Activated T-helper 1 cell treated with anti-CD3 and anti-CD28 coated beads, Interleukin-12 subunit alpha, Interleukin-12 subunit beta, Interleukin-2, Interleukin-4 antibody, amounts not matched to agents 30 ng/mL and 10 ng/mL and 1 ng/mL, durations not matched to agents 14 hours and 24 hours and 36 hours (primary cell): ENCODE results near the gene TAF1. TPM values are rescaled to one million over a fixed set of nuclear protein-coding genes. Genes with fewer than 3 reads are reported as not detected.
"Not testable (repeated sequence)": the region's sequence is repeated elsewhere in the genome, so short reads cannot be mapped to it uniquely, and the experiment has no call there.

Experiments used
- DNase-seq: peaks from one replicate; pipeline ENCODE4 v3.0.0; 2021; ENCODE audit warnings: low spot score
- H3K27ac Mint-ChIP-seq: one replicate; pipeline ENCODE4 v1.8.0; 2021; ENCODE audit warnings: mild to moderate bottlenecking, mixed read lengths
- H3K27me3 Mint-ChIP-seq: one replicate; pipeline ENCODE4 v1.8.0; 2022; ENCODE audit warnings: mild to moderate bottlenecking, moderate library complexity, mixed read lengths; ENCODE audit not compliant: insufficient read depth
- H3K36me3 Mint-ChIP-seq: one replicate; pipeline ENCODE4 v1.8.0; 2021; ENCODE audit warnings: low read depth, mixed read lengths
- H3K4me1 Mint-ChIP-seq: one replicate; pipeline ENCODE4 v1.8.0; 2021; ENCODE audit warnings: low read depth, mixed read lengths
- H3K4me3 Mint-ChIP-seq: one replicate; pipeline ENCODE4 v1.8.0; 2021; ENCODE audit warnings: mild to moderate bottlenecking, moderate library complexity, mixed read lengths
- H3K9me3 Mint-ChIP-seq: one replicate; pipeline ENCODE4 v1.8.0; 2021; ENCODE audit warnings: mixed read lengths
- intact Hi-C: fragments of 100-400 bp; cut with micrococcal nuclease; formaldehyde crosslinking; loops from one replicate; pipeline ENCODE4 v1.15.1; 2024
- total RNA-seq: library from RNA; stranded (reverse); gene quantifications from 2 replicates; pipeline ENCODE4 v1.2.3, GENCODE V29; 2022

Gene TAF1
- total RNA-seq, 1 donor from 2014 or later, result 46.1 TPM

DNA sequence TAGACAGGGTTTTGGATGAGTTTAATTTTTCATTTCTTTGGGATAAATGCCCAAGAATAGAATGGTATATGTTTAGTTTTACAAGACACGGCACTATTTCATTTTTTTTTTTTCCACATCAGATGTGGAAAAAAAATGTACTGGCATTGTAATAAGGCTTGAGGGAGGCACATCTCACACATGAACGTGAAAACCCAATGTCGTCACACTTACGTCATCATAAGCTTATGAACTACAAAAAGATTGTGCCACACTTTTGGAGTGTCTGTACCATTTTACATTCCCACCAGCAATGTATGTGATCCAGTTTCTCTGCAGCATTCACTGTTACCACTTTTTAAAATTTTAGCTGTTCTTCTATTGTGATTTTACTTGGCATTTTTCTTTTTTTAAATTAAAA is 74.2 kb downstream of the TAF1 start:
- Mint-ChIP-seq H3K9me3 (no peaks in the 10 kb centered on the region), H3K27me3 (no peaks in the 10 kb centered on the region), H3K27ac (no peak overlapping the region), H3K4me1 (no peaks in the 10 kb centered on the region), H3K4me3 (no peak overlapping the region), H3K36me3 (peaks cover 32% of the 10 kb centered on the region)
- intact Hi-C loops, result no loop called here
- DNase-seq, result no peak

- H3K9me3 Mint-ChIP-seq, H3K27me3 Mint-ChIP-seq, H3K4me1 Mint-ChIP-seq, H3K27ac Mint-ChIP-seq, intact Hi-C loops, DNase-seq, H3K4me3 Mint-ChIP-seq: not testable (repeated sequence)
- peaks cover 30% of the 10 kb centered on the region for H3K36me3 Mint-ChIP-seq
Observed at GRCh38 chrX:71441809-71442208, 75.7 kb downstream of the TAF1 start.

GRCh38 chrX:71450433-71451106 is 84.4 kb downstream of the TAF1 start:
- Mint-ChIP-seq H3K4me3 (no peak overlapping the region), H3K27me3 (no peaks in the 10 kb centered on the region), H3K36me3 (peaks cover 7% of the 10 kb centered on the region), H3K4me1 (no peaks in the 10 kb centered on the region), H3K27ac (no peak overlapping the region), H3K9me3 (no peaks in the 10 kb centered on the region)
- intact Hi-C loops, result no loop called here
- DNase-seq, result no peak

GRCh38 chrX:71451518-71451917 is 85.4 kb downstream of the TAF1 start:
- not testable (repeated sequence) for H3K36me3 Mint-ChIP-seq

DNA sequence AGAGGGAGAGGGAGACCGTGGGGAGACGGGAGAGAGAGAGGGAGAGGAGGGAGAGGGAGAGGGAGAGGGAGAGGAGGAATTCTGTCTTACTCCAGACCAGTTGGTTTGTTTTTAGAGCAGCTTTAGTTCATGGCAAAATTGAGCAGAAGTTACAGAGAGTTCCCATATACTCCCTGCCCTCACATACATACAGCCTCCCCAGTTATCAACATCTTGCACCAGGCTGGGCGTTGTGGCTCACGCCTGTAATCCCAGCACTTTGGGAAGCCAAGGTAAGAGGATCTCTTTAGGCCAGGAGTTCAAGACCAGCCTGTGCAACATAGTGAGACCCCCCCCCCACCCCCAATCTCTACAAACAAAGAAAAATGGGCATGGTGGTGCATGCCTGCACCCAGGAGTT is 86.9 kb downstream of the TAF1 start:
- DNase-seq, result no peak
- Mint-ChIP-seq H3K9me3 (no peaks in the 10 kb centered on the region), H3K4me1 (no peaks in the 10 kb centered on the region), H3K36me3 (peaks cover 13% of the 10 kb centered on the region), H3K4me3 (no peak overlapping the region), H3K27me3 (no peaks in the 10 kb centered on the region), H3K27ac (no peak overlapping the region)
- intact Hi-C loops, result no loop called here

More at GRCh38 chrX:71451518-71451917, 85.4 kb downstream of the TAF1 start:
- H3K9me3 Mint-ChIP-seq, H3K27me3 Mint-ChIP-seq, DNase-seq, H3K4me1 Mint-ChIP-seq, intact Hi-C loops, H3K27ac Mint-ChIP-seq, H3K4me3 Mint-ChIP-seq: not testable (repeated sequence)

DNA sequence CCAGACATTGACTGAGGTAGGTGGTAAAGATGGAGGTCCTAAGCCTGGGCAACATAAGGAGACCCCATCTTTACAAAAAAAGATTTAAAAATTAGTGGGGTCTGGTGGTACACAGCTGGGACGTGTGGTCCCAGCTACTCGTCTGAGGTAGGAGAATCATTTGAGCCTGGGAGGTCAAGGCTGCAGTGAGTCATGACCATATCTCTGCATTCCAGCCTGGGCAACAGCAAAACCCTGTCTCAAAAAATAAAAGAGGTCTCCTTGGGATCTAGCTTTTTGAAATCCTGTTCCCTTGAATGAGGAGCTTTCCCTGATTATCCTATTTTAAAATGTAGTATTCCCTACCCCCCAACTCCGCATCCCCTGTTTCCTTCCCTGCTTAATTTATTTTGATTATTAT is 88.1 kb downstream of the TAF1 start:
- Mint-ChIP-seq H3K27me3 (no peaks in the 10 kb centered on the region), H3K9me3 (no peaks in the 10 kb centered on the region), H3K27ac (no peak overlapping the region), H3K4me3 (no peak overlapping the region), H3K4me1 (no peaks in the 10 kb centered on the region), H3K36me3 (peaks cover 21% of the 10 kb centered on the region)
- intact Hi-C loops, result no loop called here
- DNase-seq, result no peak

- Mint-ChIP-seq H3K9me3 (no peaks in the 10 kb centered on the region), H3K36me3 (peaks cover 48% of the 10 kb centered on the region), H3K27me3 (no peaks in the 10 kb centered on the region), H3K4me3 (no peak overlapping the region), H3K27ac (no peak overlapping the region), H3K4me1 (no peaks in the 10 kb centered on the region)
- no peak for DNase-seq
- intact Hi-C loops, result no loop called here
Observed at GRCh38 chrX:71458866-71459265, 92.7 kb downstream of the TAF1 start.

DNA sequence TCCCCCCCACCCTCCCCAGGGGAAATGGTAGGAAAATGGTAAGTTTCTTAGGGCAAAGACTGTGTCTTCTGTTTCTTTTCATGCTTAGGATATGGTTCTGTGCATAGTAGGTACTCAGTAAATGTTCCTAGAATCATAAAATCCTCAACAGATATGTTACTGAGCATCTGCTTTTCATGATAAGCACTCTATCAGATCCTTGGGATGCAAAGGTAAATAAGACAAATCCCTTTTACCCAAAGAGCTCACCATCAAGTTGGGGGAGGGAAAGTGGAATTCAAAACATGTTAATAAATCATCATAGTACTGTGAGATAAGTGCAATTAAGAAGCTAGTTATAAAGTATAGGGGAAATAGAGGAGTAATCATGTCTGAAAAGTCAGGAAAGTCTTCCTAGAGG is 98.8 kb downstream of the TAF1 start:
- intact Hi-C loops, result no loop called here
- peak overlapping the region; percentile 65 for H3K27ac Mint-ChIP-seq
- no peaks in the 10 kb centered on the region for H3K27me3 Mint-ChIP-seq
- H3K36me3 Mint-ChIP-seq, result peaks cover 39% of the 10 kb centered on the region
- H3K4me1 Mint-ChIP-seq, result no peaks in the 10 kb centered on the region
- DNase-seq, result no peak
- no peak overlapping the region for H3K4me3 Mint-ChIP-seq
- no peaks in the 10 kb centered on the region for H3K9me3 Mint-ChIP-seq

DNA sequence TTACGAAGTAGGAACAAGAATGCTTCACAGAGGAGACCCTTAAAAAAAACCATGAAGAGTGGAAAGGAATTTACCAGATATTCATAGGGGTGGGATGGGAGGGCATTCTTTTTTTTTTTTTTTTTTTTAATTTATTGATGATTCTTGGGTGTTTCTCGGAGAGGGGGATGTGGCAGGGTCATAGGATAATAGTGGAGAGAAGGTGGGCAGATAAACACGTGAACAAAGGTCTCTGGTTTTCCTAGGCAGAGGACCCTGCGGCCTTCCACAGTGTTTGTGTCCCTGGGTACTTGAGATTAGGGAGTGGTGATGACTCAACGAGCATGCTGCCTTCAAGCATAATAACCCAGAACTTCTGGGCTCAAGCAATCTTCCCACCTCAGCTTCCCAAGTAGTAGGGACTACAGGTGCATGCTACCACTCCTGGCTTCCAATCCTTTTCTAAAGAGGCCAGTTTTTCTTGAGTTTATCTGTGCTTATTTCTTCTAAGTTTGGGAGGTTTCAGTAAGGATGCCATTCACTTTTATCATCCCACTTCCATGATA is 100.9 kb downstream of the TAF1 start:
- Mint-ChIP-seq H3K36me3 (peaks cover 22% of the 10 kb centered on the region), H3K4me1 (no peaks in the 10 kb centered on the region), H3K9me3 (no peaks in the 10 kb centered on the region), H3K27me3 (no peaks in the 10 kb centered on the region), H3K27ac (no peak overlapping the region), H3K4me3 (no peak overlapping the region)
- intact Hi-C loops, result no loop called here
- DNase-seq, result no peak

DNA sequence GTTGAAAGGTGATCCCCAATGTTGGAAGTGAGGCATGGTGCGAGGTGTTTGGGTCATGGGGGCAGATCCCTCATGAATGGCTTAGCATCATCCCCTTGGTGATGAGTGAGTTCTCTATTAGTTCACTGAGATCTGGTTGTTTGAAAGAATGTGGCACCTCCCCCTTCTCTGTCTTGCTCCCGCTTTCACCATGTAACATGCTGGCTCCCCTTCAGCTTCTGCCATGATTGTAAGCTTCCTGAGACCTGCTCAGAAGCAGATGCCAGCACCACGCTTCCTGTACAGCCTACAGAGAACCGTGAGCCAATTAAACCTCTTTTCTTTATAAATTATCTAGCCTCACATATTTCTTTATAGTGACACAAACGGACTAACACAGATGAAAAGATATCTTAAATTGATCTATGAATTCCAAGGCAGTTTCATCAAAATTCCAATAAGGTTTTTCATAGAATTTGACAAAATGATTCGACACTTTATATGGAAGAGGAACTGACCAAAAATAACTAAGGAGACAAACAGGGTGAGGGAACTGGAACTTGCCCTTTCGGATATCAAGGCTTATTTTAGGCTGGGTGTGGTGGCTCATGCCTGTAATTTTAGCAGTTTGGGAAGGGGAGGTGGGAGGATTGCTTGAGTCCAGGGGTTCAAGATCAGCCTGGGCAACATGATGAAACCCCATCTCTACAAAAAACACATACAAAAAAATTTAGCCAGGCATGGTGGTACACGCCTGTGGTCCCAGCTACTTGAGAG is 109.8 kb downstream of the TAF1 start:
- no peak overlapping the region for H3K27ac Mint-ChIP-seq
- H3K27me3 Mint-ChIP-seq, result no peaks in the 10 kb centered on the region
- DNase-seq, result no peak
- H3K4me3 Mint-ChIP-seq, result no peak overlapping the region
- intact Hi-C loops, result no loop called here
- peaks cover 3% of the 10 kb centered on the region for H3K36me3 Mint-ChIP-seq
- no peaks in the 10 kb centered on the region for H3K4me1 Mint-ChIP-seq
- H3K9me3 Mint-ChIP-seq, result no peaks in the 10 kb centered on the region

- intact Hi-C loops, result no loop called here
- no peaks in the 10 kb centered on the region for H3K9me3 Mint-ChIP-seq
Observed at GRCh38 chrX:71482228-71482958, 116.2 kb downstream of the TAF1 start.

GRCh38 chrX:71487814-71488213 is 121.7 kb downstream of the TAF1 start:
- H3K9me3 Mint-ChIP-seq, result no peaks in the 10 kb centered on the region
- no peak for DNase-seq
- intact Hi-C loops, result no loop called here
- H3K36me3 Mint-ChIP-seq, result peaks cover 4% of the 10 kb centered on the region
- H3K27me3 Mint-ChIP-seq, result no peaks in the 10 kb centered on the region
- H3K4me1 Mint-ChIP-seq, result peaks cover 8% of the 10 kb centered on the region
- H3K27ac Mint-ChIP-seq, result no peak overlapping the region
- H3K4me3 Mint-ChIP-seq, result no peak overlapping the region

More at GRCh38 chrX:71482228-71482958, 116.2 kb downstream of the TAF1 start:
- Mint-ChIP-seq H3K4me3 (no peak overlapping the region), H3K27me3 (no peaks in the 10 kb centered on the region), H3K27ac (no peak overlapping the region), H3K36me3 (no peaks in the 10 kb centered on the region), H3K4me1 (no peaks in the 10 kb centered on the region)
- DNase-seq, result no peak

GRCh38 chrX:71489540-71489939 is 123.4 kb downstream of the TAF1 start:
- intact Hi-C loops, result no loop called here
- Mint-ChIP-seq H3K4me3 (no peak overlapping the region), H3K9me3 (no peaks in the 10 kb centered on the region), H3K4me1 (peaks cover 8% of the 10 kb centered on the region), H3K27ac (no peak overlapping the region), H3K27me3 (no peaks in the 10 kb centered on the region), H3K36me3 (peaks cover 4% of the 10 kb centered on the region)
- DNase-seq, result no peak
